NCI-H345 treated with DMSO at 0.1 percent for 48 hours (cell line): ENCODE results near the gene SV2A.
A peak's percentile ranks its signal among the peaks of the same experiment; 100 is the strongest.
"Not testable (repeated sequence)": the region's sequence is repeated elsewhere in the genome, so short reads cannot be mapped to it uniquely, and the experiment has no call there.

Experiments used
- DNase-seq: peaks from one replicate; lab custom pipeline; 2025; ENCODE audit not compliant: unreplicated experiment; lab: John Stamatoyannopoulos, UW

Gene SV2A

GRCh38 chr1:149887456-149888246 is 30.0 kb downstream of the SV2A start:
- peak; percentile 100 for DNase-seq

- DNase-seq: not testable (repeated sequence)
Observed at GRCh38 chr1:149887196-149887455, 30.5 kb downstream of the SV2A start.

GRCh38 chr1:149886396-149887195 is 31.0 kb downstream of the SV2A start:
- peak; percentile 100 for DNase-seq

GRCh38 chr1:149886121-149886395 is 31.6 kb downstream of the SV2A start:
- DNase-seq: not testable (repeated sequence)

- DNase-seq: peak; percentile 99
Observed at GRCh38 chr1:149885339-149886120, 32.1 kb downstream of the SV2A start.

- peak; percentile 83 for DNase-seq
Observed at GRCh38 chr1:149884433-149885338, 33.0 kb downstream of the SV2A start.

GRCh38 chr1:149883598-149884247 is 33.9 kb downstream of the SV2A start:
- DNase-seq: no peak

GRCh38 chr1:149881876-149882275 is 35.8 kb downstream of the SV2A start:
- no peak for DNase-seq

- DNase-seq: no peak
Observed at GRCh38 chr1:149879556-149879955, 38.1 kb downstream of the SV2A start.

GRCh38 chr1:149877211-149877946 is 40.3 kb downstream of the SV2A start:
- no peak for DNase-seq

GRCh38 chr1:149873060-149873459 is 44.6 kb downstream of the SV2A start:
- not testable (repeated sequence) for DNase-seq

- DNase-seq: not testable (repeated sequence)
Observed at GRCh38 chr1:149866887-149867286, 50.8 kb downstream of the SV2A start.

GRCh38 chr1:149861497-149862054 is 56.1 kb downstream of the SV2A start:
- not testable (repeated sequence) for DNase-seq

- not testable (repeated sequence) for DNase-seq
Observed at GRCh38 chr1:149860684-149861496, 56.8 kb downstream of the SV2A start.

GRCh38 chr1:149860271-149860670 is 57.4 kb downstream of the SV2A start:
- not testable (repeated sequence) for DNase-seq
